NCI-H510A treated with DMSO at 0.1 percent for 48 hours (cell line): ENCODE measurements around the gene PTDSS2.
A peak's percentile ranks its signal among the peaks of the same experiment; 100 is the strongest.
"Not testable (repeated sequence)": the region's sequence is repeated elsewhere in the genome, so short reads cannot be mapped to it uniquely, and the experiment has no call there.

Experiments
- DNase-seq: peaks from one replicate; lab custom pipeline; 2025; lab: John Stamatoyannopoulos, UW

Gene PTDSS2

GRCh38 chr11:433111-433510, 17.0 kb upstream of the PTDSS2 start:
- DNase-seq, result no peak

- no peak for DNase-seq
These were observed 16.4 kb upstream of the PTDSS2 start for GRCh38 chr11:433641-434040.

DNA sequence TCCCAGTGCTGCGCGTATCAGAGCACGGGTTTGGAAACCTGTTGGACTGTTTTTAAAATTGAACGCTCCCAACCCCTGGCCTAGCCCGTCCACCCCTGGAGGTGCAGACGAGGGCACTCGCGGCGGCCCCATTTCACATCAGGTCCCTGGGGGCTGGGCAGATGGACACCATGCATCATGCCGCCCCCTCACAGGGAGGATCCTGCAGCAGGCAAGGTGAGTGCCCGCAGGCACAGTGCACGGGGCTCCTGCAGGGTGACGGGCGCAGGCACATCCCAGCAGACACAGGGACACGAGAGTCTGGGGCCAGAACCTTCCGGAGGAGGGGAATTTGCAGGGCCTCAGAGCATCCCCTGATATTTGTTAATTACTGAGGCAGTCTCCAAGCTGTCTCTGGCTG, 15.6 kb upstream of the PTDSS2 start:
- no peak for DNase-seq

DNA sequence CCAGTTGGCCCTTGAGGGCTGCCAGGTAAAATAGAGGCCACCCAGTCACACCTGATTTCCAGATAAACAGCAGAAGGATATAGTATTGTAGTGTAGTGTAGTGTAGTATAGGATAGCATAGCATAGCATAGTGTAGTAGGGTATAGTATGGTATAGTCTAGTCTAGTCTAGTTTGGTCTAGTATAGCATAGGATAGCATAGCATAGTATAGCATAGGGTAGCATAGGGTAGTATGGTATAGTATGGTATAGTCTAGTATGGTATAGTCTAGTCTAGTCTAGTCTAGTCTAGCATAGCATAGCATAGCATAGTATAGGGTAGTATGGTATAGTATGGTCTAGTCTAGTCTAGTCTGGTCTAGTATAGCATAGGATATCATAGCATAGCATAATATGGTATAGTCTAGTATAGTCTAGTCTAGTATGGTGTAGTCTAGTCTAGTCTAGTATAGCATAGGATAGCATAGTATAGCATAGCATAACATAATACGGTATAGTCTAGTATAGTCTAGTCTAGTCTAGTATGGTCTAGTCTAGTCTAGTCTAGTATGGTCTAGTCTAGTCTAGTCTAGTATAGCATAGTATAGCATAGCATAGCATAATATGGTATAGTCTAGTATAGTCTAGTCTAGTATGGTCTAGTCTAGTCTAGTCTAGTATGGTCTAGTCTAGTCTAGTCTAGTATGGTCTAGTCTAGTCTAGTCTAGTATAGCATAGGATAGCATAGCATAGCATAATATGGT, 14.9 kb upstream of the PTDSS2 start:
- DNase-seq, result not testable (repeated sequence)

GRCh38 chr11:437228-437870, 12.7 kb upstream of the PTDSS2 start:
- no peak for DNase-seq

DNA sequence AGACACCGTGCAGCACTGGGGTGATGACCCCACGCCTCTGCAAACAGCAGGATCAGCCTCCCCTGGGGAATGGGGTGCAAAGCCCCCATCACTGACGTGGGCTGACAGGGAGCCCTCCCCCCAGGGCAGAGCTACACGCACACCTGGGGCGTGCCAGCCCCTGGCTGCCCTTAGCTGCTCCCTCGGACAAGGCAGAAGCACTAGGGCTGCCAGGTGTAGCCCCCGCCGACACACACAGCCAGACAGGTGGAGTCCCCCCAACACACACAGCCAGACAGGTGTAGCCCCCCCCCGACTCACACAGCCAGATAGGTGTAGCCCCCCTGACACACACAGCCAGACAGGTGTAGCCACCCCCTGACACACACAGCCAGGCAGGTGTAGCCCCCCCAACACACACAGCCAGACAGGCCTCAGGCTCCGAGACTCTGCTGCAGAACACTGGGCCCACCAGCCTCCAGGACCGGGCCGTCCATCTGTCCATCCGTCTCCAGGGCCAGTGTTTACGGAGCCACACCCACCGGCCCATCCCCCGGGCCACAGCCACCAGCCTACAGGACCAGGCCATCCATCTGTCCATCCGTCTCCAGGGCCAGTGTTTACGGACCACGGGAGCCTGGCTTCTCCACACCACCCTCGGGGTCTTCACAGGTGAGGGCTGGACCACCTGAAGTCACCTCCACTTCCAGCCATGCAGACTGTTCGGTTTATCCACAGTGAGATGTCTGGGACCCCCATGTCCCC, 11.8 kb upstream of the PTDSS2 start:
- DNase-seq, result no peak

- DNase-seq, result no peak
These were observed 10.6 kb upstream of the PTDSS2 start for GRCh38 chr11:439315-440064.

GRCh38 chr11:440065-441042, 9.7 kb upstream of the PTDSS2 start:
- DNase-seq, result no peak

GRCh38 chr11:441043-441417, 9.0 kb upstream of the PTDSS2 start:
- DNase-seq, result no peak

GRCh38 chr11:441418-442274, 8.4 kb upstream of the PTDSS2 start, which contains the start of gene ANO9:
TSS of gene ANO9 (minus strand) at chr11:442011. CDS start at chr11:441926, 85 bp downstream.
- peak; percentile 48 for DNase-seq

GRCh38 chr11:442611-443081, 7.4 kb upstream of the PTDSS2 start:
- no peak for DNase-seq

- peak; percentile 61 for DNase-seq
These were observed 6.4 kb upstream of the PTDSS2 start for GRCh38 chr11:443542-444199.

DNA sequence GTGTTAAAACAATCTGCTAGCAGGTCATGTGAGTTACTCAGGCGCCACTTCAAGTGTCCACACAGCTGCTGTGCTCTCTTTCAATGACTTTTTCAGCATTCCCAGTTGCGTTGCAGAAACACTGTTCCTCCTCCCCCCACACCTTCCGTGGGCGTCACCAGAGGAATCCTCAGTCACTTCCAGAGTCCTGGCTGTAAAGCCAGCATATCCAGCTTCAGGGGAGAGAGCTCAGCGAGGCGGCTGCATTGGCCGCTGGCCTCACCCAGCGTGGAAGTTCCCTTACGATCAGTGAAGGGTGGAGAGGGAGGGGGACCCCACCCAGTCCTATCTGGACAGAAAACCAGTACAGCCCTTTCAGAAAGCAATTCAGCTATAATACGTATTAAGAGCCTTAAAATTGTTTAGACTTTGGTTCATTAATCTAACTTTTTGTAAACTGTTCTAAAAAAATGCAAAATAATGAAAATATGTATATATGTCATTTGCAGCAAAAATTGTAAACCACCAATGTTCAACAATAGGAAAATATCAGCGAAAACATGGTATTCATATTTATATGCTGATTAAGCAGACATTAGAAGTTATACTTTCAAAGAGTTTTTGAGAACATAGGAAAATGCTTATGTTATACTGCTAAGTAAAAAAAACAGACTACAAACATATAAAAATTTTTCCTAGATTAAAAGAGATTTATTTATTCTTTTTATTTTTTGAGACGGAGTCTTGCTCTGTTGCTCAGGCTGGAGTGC, 5.5 kb upstream of the PTDSS2 start:
- peak; percentile 62 for DNase-seq

DNA sequence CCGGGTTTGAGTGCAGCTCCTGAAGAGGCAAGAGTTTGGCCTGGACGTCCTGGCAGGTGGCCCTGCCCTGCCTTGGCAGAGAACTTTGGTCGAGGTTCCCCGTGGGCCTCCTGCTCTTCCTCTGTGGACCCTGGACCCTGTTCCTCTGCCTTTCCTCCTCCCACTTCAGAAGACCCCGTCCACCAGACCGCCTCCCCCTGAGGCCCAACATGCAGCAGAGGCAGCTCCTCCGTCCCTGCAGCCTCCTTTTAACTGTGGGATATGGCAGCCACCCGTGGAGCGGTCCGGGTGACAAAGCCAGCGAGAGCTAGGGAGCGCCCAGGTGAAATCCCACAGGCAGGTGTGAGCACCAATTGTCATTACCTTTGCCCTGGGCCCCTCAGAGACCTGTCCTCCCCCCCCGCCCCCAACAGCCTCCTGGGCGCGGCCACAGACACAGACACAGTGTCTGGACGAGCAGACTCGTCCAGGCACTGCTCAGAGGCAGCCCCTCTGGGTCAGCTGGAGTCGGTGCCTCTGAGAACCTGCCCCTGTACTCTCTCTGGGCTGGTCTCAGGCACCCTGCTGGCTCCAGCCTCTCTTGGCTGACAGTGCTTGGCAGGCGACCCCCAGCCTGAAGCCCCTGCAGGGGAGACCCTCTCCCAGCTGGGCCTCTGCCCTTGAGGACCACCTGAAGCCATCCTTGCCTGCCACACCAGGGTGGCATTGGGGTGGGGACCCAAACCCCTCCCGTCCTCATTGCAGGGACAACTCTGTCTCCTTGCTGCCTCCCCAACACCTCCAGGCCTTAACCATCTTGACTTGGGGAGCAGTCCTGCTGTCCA, 4.1 kb upstream of the PTDSS2 start:
- DNase-seq, result no peak

- DNase-seq, result peak; percentile 48
These were observed 3.2 kb upstream of the PTDSS2 start for GRCh38 chr11:446891-447290.

DNA sequence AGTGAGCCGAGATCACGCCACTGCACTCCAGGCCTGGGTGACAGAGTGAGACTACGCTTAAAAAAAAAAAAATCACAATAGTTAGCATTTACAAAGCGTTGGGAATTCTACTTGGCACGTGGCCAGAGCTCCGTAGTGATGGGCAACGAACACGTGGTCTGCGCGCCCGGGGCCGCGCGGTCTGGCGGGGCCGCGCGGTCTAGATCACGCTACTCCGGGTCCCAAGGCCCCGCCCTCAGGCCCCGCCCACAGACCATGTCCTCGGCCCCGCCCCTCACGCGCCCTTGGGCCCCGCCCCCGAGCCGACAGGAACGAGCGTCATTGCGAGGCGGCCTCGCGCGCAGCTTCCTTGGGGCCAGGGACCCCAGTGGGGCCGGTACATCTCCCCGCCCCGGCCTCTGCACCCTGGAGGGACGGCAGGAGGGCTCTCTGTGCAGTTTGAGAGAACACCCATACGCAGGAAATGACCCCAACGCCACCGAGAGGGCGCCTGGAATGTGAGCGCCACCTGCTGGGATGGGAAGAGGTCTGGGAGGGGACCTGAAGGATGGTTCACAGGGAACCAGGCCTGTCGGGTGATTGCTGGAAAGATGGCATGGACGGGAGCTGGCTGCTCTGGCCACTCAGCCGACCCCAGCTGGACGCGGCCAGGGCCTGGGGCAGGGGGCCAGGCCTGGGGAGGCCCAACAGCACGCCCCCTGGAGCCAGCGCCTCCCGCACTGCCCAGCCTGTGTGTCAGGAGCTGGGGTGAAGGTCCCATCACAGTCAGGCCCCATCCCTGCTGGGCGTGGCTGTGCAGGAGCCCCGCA, 2.0 kb upstream of the PTDSS2 start:
- DNase-seq, result peak; percentile 84
